PC-3 (cell line): ENCODE measurements around the gene PRR5L.

ENCODE experiments used
- EZH2 ChIP-seq: fragments of 300-600 bp; sonication (generic); IDR thresholded peaks from one replicate; pipeline ENCODE4 v1.6.1; 2017; ENCODE audit warnings: antibody characterized with exemption, mild to moderate bottlenecking, low read length; ENCODE audit not compliant: unreplicated experiment
- EZH2phosphoT487 ChIP-seq: fragments of 300-600 bp; sonication (generic); IDR thresholded peaks from 2 replicates; pipeline ENCODE4 v1.6.1; 2018; ENCODE audit warnings: mild to moderate bottlenecking, antibody characterized with exemption, low read length, borderline replicate concordance
- TF ChIP-seq, protein P1 (sequence below): fragments of 300-600 bp; sonication (generic); conservative IDR thresholded peaks from 2 replicates; pipeline ENCODE4 v1.5.1; 2017; ENCODE audit warnings: antibody characterized with exemption, low read depth, mild to moderate bottlenecking, low read length

DNA sequence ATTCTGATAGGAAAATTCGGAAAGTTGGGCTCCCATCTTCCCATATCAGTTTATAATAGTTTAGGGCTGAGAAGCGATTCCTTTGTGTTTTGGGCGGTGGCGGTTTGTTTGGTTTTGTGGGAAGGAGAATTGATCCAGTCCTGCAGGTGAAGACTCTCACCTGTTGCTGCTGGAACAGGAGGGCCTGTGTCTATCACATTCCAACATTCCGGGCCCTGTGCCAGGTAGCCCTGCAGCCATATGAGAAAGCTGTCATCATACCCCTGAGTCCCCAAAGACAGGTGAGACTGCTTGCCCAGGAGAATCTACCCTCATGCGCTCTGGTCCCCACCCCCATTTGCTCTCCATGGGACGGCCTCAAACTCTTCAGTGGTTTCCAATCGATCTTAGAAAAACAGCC, 151.9 kb downstream of the PRR5L start:
- TF ChIP-seq EZH2phosphoT487 = no peak
- TF ChIP-seq, protein P1, sequence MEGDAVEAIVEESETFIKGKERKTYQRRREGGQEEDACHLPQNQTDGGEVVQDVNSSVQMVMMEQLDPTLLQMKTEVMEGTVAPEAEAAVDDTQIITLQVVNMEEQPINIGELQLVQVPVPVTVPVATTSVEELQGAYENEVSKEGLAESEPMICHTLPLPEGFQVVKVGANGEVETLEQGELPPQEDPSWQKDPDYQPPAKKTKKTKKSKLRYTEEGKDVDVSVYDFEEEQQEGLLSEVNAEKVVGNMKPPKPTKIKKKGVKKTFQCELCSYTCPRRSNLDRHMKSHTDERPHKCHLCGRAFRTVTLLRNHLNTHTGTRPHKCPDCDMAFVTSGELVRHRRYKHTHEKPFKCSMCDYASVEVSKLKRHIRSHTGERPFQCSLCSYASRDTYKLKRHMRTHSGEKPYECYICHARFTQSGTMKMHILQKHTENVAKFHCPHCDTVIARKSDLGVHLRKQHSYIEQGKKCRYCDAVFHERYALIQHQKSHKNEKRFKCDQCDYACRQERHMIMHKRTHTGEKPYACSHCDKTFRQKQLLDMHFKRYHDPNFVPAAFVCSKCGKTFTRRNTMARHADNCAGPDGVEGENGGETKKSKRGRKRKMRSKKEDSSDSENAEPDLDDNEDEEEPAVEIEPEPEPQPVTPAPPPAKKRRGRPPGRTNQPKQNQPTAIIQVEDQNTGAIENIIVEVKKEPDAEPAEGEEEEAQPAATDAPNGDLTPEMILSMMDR = no peak
- no peak for TF ChIP-seq EZH2
